Measurements from ENCODE around the gene EMP1. TPM values are rescaled to one million over a fixed set of nuclear protein-coding genes. Genes with fewer than 3 reads are reported as not detected.

Gene EMP1
- polyA plus RNA-seq, 1 experiment, result 209 TPM

- Histone ChIP-seq H3K4me3 (ENCODE audit: low read depth, low read length) (no peak overlapping the region), H3K27ac (ENCODE audit: low read depth, low read length) (no peak overlapping the region), H3K9me3 (ENCODE audit: control insufficient read depth, insufficient read depth, low read length) (no peaks in the 10 kb centered on the region), H3K27me3 (ENCODE audit: control insufficient read depth, insufficient read depth, low read length) (no peaks in the 10 kb centered on the region)
- ChIA-PET POLR2A (no interaction called here), CTCF (interaction anchor here (1.8 to 2.9 kb wide), 2 partner anchors 8 to 60 kb away, joined by 6 to 9 read pairs; no protein-coding TSS in a partner anchor)
- DNase-seq (ENCODE audit: low read depth, low spot score), result no peak
- TF ChIP-seq CTCF (IDR thresholded peaks at IDR 0.05; ENCODE audit: low read depth, low read length), result no peak
Observed at GRCh38 chr12:13152281-13152680, 44.2 kb upstream of the EMP1 start.

DNA sequence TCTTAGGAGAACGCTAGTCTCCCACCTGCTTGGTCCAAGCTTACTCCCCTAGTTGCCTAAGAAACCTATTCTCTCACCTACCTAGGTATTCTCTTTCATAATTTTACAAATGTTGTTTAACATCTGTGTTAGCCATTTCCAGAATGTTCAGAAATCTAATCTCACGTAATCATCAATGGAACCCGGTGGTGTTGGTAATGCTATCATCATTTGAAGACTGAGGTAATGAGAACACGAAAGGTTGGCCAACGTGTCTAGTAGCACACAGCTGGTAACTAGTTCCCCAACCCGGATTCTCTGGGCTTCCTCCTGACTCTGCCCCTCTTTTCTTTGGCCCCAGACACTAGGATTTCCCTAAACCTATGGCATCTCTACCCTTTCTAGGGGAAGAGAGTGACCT lies 43.8 kb upstream of the EMP1 start:
- Histone ChIP-seq H3K4me3 (ENCODE audit: low read depth, low read length) (no peak overlapping the region), H3K27me3 (ENCODE audit: control insufficient read depth, insufficient read depth, low read length) (no peaks in the 10 kb centered on the region), H3K9me3 (ENCODE audit: control insufficient read depth, insufficient read depth, low read length) (no peaks in the 10 kb centered on the region), H3K27ac (ENCODE audit: low read depth, low read length) (no peak overlapping the region)
- POLR2A ChIA-PET, result no interaction called here
- CTCF ChIA-PET, result interaction anchor here (2.9 kb wide), 1 partner anchor 60 kb away, joined by 9 read pairs; no protein-coding TSS in a partner anchor
- no peak for DNase-seq (ENCODE audit: low read depth, low spot score)
- TF ChIP-seq CTCF (IDR thresholded peaks at IDR 0.05; ENCODE audit: low read depth, low read length), result no peak

GRCh38 chr12:13153180-13153579 lies 43.3 kb upstream of the EMP1 start:
- no peak for DNase-seq (ENCODE audit: low read depth, low spot score)
- TF ChIP-seq CTCF (IDR thresholded peaks at IDR 0.05; ENCODE audit: low read depth, low read length), result no peak
- CTCF ChIA-PET, result interaction anchor here (0.6 to 2.9 kb wide), 2 partner anchors 48 to 59 kb away, joined by 6 to 9 read pairs; no protein-coding TSS in a partner anchor
- H3K9me3 ChIP-seq (ENCODE audit: control insufficient read depth, insufficient read depth, low read length), result no peaks in the 10 kb centered on the region
- POLR2A ChIA-PET, result no interaction called here
- H3K27me3 ChIP-seq (ENCODE audit: control insufficient read depth, insufficient read depth, low read length), result no peaks in the 10 kb centered on the region
- no peak overlapping the region for H3K4me3 ChIP-seq (ENCODE audit: low read depth, low read length)
- H3K27ac ChIP-seq (ENCODE audit: low read depth, low read length), result no peak overlapping the region

DNA sequence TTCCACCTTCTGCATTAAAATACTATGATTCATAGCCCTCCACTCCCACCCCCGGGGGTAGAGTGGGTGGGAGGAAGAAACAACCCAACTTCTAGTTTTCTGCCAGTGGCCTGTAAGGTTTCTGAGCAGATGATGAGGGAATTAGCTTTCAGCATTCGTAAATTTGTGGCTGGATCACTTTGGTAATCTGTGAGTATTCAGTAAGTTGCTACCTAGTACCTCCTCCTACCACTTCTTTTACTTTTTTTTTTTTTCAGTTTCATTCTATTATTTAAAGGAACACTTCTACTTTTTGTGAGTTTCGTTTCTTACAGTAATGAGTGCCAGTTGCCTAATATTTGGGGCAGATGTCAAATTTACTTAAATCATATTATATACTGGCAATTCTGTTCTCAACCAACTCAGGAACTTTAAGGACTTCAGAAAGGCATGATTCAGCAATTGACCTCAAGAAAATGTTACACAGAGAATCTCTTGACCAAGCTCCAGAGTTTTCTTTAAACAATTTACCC lies 42.4 kb upstream of the EMP1 start:
- H3K9me3 ChIP-seq (ENCODE audit: control insufficient read depth, insufficient read depth, low read length), result no peaks in the 10 kb centered on the region
- peak overlapping the region; percentile 70 for H3K27ac ChIP-seq (ENCODE audit: low read depth, low read length)
- H3K27me3 ChIP-seq (ENCODE audit: control insufficient read depth, insufficient read depth, low read length), result no peaks in the 10 kb centered on the region
- ChIA-PET POLR2A (interaction anchor here (0.7 to 0.9 kb wide), 2 partner anchors 37 to 44 kb away, joined by 3 read pairs; no protein-coding TSS in a partner anchor), CTCF (interaction anchor here (1.0 kb wide), 1 partner anchor 58 kb away, joined by 3 read pairs; no protein-coding TSS in a partner anchor)
- no peak for DNase-seq (ENCODE audit: low read depth, low spot score)
- TF ChIP-seq CTCF (IDR thresholded peaks at IDR 0.05; ENCODE audit: low read depth, low read length), result no peak
- H3K4me3 ChIP-seq (ENCODE audit: low read depth, low read length), result no peak overlapping the region

GRCh38 chr12:13154831-13155230 lies 41.7 kb upstream of the EMP1 start:
- ChIA-PET POLR2A (interaction anchor here (0.9 kb wide), 1 partner anchor 43 kb away, joined by 3 read pairs; no protein-coding TSS in a partner anchor), CTCF (interaction anchor here (1.0 to 1.6 kb wide), 2 partner anchors 57 kb away, joined by 3 to 6 read pairs; no protein-coding TSS in a partner anchor)
- no peaks in the 10 kb centered on the region for H3K9me3 ChIP-seq (ENCODE audit: control insufficient read depth, insufficient read depth, low read length)
- H3K27ac ChIP-seq (ENCODE audit: low read depth, low read length), result no peak overlapping the region
- TF ChIP-seq CTCF (IDR thresholded peaks at IDR 0.05; ENCODE audit: low read depth, low read length), result no peak
- H3K4me3 ChIP-seq (ENCODE audit: low read depth, low read length), result no peak overlapping the region
- H3K27me3 ChIP-seq (ENCODE audit: control insufficient read depth, insufficient read depth, low read length), result no peaks in the 10 kb centered on the region
- no peak for DNase-seq (ENCODE audit: low read depth, low spot score)

Data from AG04450 (cell line).